ENCODE measurements around the gene TRIM9.

Gene TRIM9

GRCh38 chr14:50931559-50931958, 163.3 kb downstream of the TRIM9 start:
- DNase-seq: no peak

- DNase-seq: no peak
Measured at GRCh38 chr14:50929506-50929905, 165.4 kb downstream of the TRIM9 start.

GRCh38 chr14:50928002-50928635, 166.8 kb downstream of the TRIM9 start:
- peak; percentile 89 to 90 for DNase-seq

GRCh38 chr14:50926851-50927386, 168.0 kb downstream of the TRIM9 start:
- DNase-seq: peak; percentile 95 to 96
